Astrocyte (in vitro differentiated cells and primary cell): ENCODE measurements around the gene RAPGEF5. TPM values are rescaled to one million over a fixed set of nuclear protein-coding genes. Genes with fewer than 3 reads are reported as not detected.
A peak's percentile ranks its signal among the peaks of the same experiment; 100 is the strongest.

Source experiments
- DNase-seq: peaks from one replicate; pipeline ENCODE4 v3.0.0-alpha.2; 2010; ENCODE audit warnings: low read depth
- FAIRE-seq: peaks from 2 replicates; lab custom pipeline; 2011; peaks lifted over from hg19 to GRCh38; lab: Jason Lieb, UNC
- H2AFZ ChIP-seq: 2 replicates; pipeline ENCODE4 v1.6.0; 2012; ENCODE audit warnings: low read depth, low read length, inconsistent platforms
- H3K27ac ChIP-seq: 2 replicates; pipeline ENCODE4 v1.5.1; 2011; ENCODE audit warnings: low read depth, low read length, inconsistent platforms
- H3K27me3 ChIP-seq: 2 replicates; pipeline ENCODE4 v1.6.0; 2011; ENCODE audit warnings: low read length, inconsistent platforms; ENCODE audit not compliant: insufficient read depth
- H3K36me3 ChIP-seq: 2 replicates; pipeline ENCODE4 v1.5.1; 2011; ENCODE audit warnings: low read length, inconsistent platforms; ENCODE audit not compliant: insufficient read depth
- H3K4me1 ChIP-seq: 2 replicates; pipeline ENCODE4 v1.5.1; 2011; ENCODE audit warnings: low read length, inconsistent platforms; ENCODE audit not compliant: insufficient read depth
- H3K4me2 ChIP-seq: 2 replicates; pipeline ENCODE4 v1.6.0; 2012; ENCODE audit warnings: low read length, inconsistent platforms
- H3K4me3 ChIP-seq: 2 replicates; pipeline ENCODE4 v1.5.1; 2011; ENCODE audit warnings: low read depth, mild to moderate bottlenecking, low read length, inconsistent platforms; ENCODE audit not compliant: insufficient read depth
- H3K79me2 ChIP-seq: 2 replicates; pipeline ENCODE4 v1.6.0; 2012; ENCODE audit warnings: mild to moderate bottlenecking, low read length, inconsistent platforms; ENCODE audit not compliant: insufficient read depth
- H3K9ac ChIP-seq: 2 replicates; pipeline ENCODE4 v1.6.0; 2012; ENCODE audit warnings: mild to moderate bottlenecking, low read length, inconsistent platforms
- H3K9me3 ChIP-seq: 2 replicates; pipeline ENCODE4 v1.5.1; 2012; ENCODE audit warnings: low read depth, mild to moderate bottlenecking, low read length, inconsistent platforms; ENCODE audit not compliant: insufficient read depth
- H4K20me1 ChIP-seq: 2 replicates; pipeline ENCODE4 v1.6.0; 2012; ENCODE audit warnings: low read length, inconsistent platforms; ENCODE audit not compliant: insufficient read depth
- H3K27ac Mint-ChIP-seq: one replicate; pipeline ENCODE4 v1.8.0; 2021; ENCODE audit warnings: mild to moderate bottlenecking, mixed read lengths; ENCODE audit not compliant: unreplicated experiment
- H3K27me3 Mint-ChIP-seq: one replicate; pipeline ENCODE4 v1.8.0; 2021; ENCODE audit warnings: low read depth, mixed read lengths; ENCODE audit not compliant: unreplicated experiment
- H3K36me3 Mint-ChIP-seq: one replicate; pipeline ENCODE4 v1.8.0; 2021; ENCODE audit warnings: low read depth, mixed read lengths; ENCODE audit not compliant: unreplicated experiment
- H3K4me1 Mint-ChIP-seq: one replicate; pipeline ENCODE4 v1.8.0; 2021; ENCODE audit warnings: low read depth, mixed read lengths; ENCODE audit not compliant: unreplicated experiment
- H3K4me3 Mint-ChIP-seq: one replicate; pipeline ENCODE4 v1.8.0; 2021; ENCODE audit warnings: mild to moderate bottlenecking, moderate library complexity, mixed read lengths; ENCODE audit not compliant: unreplicated experiment
- H3K9me3 Mint-ChIP-seq: one replicate; pipeline ENCODE4 v1.8.0; 2021; ENCODE audit warnings: mild to moderate bottlenecking, mixed read lengths; ENCODE audit not compliant: unreplicated experiment
- EZH2 ChIP-seq: IDR thresholded peaks from 2 replicates; pipeline ENCODE4 v1.6.1; 2012; ENCODE audit warnings: mild to moderate bottlenecking, low read length, inconsistent platforms; ENCODE audit not compliant: insufficient read depth
- total RNA-seq: library from RNA; stranded (reverse); gene quantifications from 2 replicates; pipeline ENCODE4 v1.2.1, GENCODE V29; 2021
- TF ChIP-seq, protein P1 (sequence below): IDR thresholded peaks from 2 replicates; pipeline ENCODE4 v1.5.1; 2011; ENCODE audit warnings: low read depth, mild to moderate bottlenecking, inconsistent platforms, low read length, moderate library complexity; ENCODE audit not compliant: insufficient read depth

RAPGEF5 gene
- total RNA-seq, 1 donor from 2014 or later = 1.0 TPM

DNA sequence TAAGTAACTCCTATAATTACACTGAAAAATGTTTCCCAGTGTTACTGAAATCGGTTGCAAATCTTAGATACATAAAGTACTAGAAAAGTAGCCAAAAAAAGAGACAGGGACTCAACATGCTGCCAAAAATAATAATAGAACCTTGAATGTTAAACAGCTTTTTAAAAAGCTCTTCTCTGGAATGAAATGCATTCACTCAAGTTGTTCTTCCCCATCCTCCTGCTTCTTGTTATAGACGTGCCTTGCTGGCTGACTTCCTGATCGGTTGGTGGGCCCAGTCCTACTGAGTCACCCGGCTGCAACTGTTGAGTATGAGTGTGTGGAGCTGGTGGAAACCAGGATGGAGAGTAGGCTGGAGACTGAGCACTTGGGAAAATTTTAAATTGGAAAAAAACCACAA, 30.6 kb upstream of the RAPGEF5 start:
- Histone ChIP-seq H3K27me3 (no peaks in the 10 kb centered on the region), H3K4me3 (no peak overlapping the region), H3K9ac (no peak overlapping the region), H3K36me3 (no peaks in the 10 kb centered on the region), H2AFZ (no peak overlapping the region), H3K27ac (no peak overlapping the region), H3K79me2 (no peaks in the 10 kb centered on the region), H3K4me2 (no peak overlapping the region), H3K4me1 (no peaks in the 10 kb centered on the region), H4K20me1 (no peaks in the 10 kb centered on the region), H3K9me3 (no peaks in the 10 kb centered on the region)
- H3K36me3 Mint-ChIP-seq = no peaks in the 10 kb centered on the region
- no peaks in the 10 kb centered on the region for H3K9me3 Mint-ChIP-seq
- no peak for TF ChIP-seq EZH2
- TF ChIP-seq, protein P1, sequence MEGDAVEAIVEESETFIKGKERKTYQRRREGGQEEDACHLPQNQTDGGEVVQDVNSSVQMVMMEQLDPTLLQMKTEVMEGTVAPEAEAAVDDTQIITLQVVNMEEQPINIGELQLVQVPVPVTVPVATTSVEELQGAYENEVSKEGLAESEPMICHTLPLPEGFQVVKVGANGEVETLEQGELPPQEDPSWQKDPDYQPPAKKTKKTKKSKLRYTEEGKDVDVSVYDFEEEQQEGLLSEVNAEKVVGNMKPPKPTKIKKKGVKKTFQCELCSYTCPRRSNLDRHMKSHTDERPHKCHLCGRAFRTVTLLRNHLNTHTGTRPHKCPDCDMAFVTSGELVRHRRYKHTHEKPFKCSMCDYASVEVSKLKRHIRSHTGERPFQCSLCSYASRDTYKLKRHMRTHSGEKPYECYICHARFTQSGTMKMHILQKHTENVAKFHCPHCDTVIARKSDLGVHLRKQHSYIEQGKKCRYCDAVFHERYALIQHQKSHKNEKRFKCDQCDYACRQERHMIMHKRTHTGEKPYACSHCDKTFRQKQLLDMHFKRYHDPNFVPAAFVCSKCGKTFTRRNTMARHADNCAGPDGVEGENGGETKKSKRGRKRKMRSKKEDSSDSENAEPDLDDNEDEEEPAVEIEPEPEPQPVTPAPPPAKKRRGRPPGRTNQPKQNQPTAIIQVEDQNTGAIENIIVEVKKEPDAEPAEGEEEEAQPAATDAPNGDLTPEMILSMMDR = no peak
- H3K27me3 Mint-ChIP-seq = peaks cover 2% of the 10 kb centered on the region
- H3K4me3 Mint-ChIP-seq = peak overlapping the region; percentile 1
- peak; percentile 84 for DNase-seq
- FAIRE-seq = no peak
- H3K4me1 Mint-ChIP-seq = peaks cover 4% of the 10 kb centered on the region
- no peak overlapping the region for H3K27ac Mint-ChIP-seq

DNA sequence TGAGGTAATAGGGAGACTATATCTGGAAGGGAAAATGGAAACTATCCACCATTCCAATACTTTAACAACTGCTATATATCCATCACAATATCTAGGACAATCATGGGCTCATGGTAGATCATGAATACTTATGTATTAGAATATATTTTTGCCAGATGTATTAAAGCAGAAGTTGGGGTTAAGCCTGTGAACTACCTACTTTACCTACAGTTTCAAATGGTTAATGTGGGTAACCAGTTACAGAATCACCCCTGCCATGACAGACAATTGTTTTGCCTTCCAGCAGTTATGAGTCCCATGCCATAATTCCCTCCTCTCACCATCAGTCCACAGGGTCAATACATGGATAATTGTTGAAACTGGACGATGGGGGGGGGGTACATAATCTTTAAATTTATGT, 29.9 kb upstream of the RAPGEF5 start:
- Mint-ChIP-seq H3K27ac (no peak overlapping the region), H3K27me3 (peaks cover 2% of the 10 kb centered on the region), H3K36me3 (no peaks in the 10 kb centered on the region), H3K4me1 (peaks cover 4% of the 10 kb centered on the region), H3K9me3 (no peaks in the 10 kb centered on the region), H3K4me3 (no peak overlapping the region)
- H3K4me2 ChIP-seq = no peak overlapping the region
- H3K9me3 ChIP-seq = no peaks in the 10 kb centered on the region
- H3K36me3 ChIP-seq = no peaks in the 10 kb centered on the region
- FAIRE-seq (no peak), DNase-seq (no peak)
- H3K27me3 ChIP-seq = no peaks in the 10 kb centered on the region
- H3K79me2 ChIP-seq = no peaks in the 10 kb centered on the region
- no peak overlapping the region for H2AFZ ChIP-seq
- no peak overlapping the region for H3K27ac ChIP-seq
- H3K4me3 ChIP-seq = no peak overlapping the region
- no peaks in the 10 kb centered on the region for H4K20me1 ChIP-seq
- H3K4me1 ChIP-seq = no peaks in the 10 kb centered on the region
- TF ChIP-seq, protein P1 = no peak
- no peak for TF ChIP-seq EZH2
- no peak overlapping the region for H3K9ac ChIP-seq

DNA sequence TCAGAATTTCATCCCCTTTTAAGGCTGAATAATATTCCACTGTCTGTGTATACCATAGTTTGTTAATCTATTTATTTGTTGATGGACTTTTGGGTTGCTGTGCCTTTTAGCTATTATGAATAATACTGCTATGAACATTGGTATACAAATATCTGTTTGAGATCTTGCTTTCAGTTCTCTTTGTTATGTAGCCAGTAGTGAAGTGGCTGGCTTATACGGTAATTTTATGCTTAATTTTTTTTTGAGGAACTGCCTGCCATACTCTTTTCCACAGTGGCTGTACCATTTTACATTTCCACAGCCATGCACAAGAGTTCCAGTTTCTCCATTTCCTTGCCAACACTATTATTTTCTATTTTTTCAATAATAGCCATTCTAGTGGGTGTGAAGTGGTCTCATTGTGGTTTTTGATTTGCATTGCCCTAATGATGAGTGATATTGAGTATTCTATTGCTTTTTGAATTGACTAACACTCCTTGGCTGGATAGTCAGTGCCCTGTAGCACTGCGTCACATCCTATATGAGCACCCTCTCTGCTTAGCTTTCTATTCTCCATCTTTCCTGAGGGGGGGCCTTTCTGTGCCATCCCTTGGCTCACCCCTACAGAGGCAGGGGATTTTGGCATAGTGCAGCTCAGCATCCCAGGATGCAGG, 29.4 kb upstream of the RAPGEF5 start:
- Histone ChIP-seq H3K79me2 (no peaks in the 10 kb centered on the region), H3K36me3 (no peaks in the 10 kb centered on the region), H3K27me3 (no peaks in the 10 kb centered on the region), H4K20me1 (no peaks in the 10 kb centered on the region), H3K4me2 (no peak overlapping the region), H3K9ac (no peak overlapping the region), H3K27ac (no peak overlapping the region), H3K9me3 (no peaks in the 10 kb centered on the region), H2AFZ (no peak overlapping the region), H3K4me3 (no peak overlapping the region), H3K4me1 (no peaks in the 10 kb centered on the region)
- Mint-ChIP-seq H3K4me1 (peaks cover 4% of the 10 kb centered on the region), H3K27ac (no peak overlapping the region), H3K27me3 (peaks cover 4% of the 10 kb centered on the region), H3K4me3 (no peak overlapping the region), H3K36me3 (no peaks in the 10 kb centered on the region), H3K9me3 (no peaks in the 10 kb centered on the region)
- no peak for TF ChIP-seq EZH2
- TF ChIP-seq, protein P1 = no peak
- DNase-seq = no peak
- FAIRE-seq = no peak
